Transverse colon (tissue), 4 donors: ENCODE results near the gene PAK6. TPM values are rescaled to one million over a fixed set of nuclear protein-coding genes. Genes with fewer than 3 reads are reported as not detected.

Experiments used
- DNase-seq: peaks from one replicate; pipeline ENCODE4 v3.0.0-alpha.2; 2019
- H3K27ac ChIP-seq, 4 donors: fragments of 200-600 bp; sonication (generic); 2 replicates each; pipeline ENCODE4 v1.5.1; 2016 to 2018; ENCODE audit warnings: inconsistent platforms in 4 of 4
- H3K27me3 ChIP-seq: fragments of 200-600 bp; sonication (generic); 2 replicates; pipeline ENCODE4 v1.5.1; 2017; ENCODE audit warnings: inconsistent platforms
- H3K36me3 ChIP-seq, 4 donors: fragments of 200-600 bp; sonication (generic); 2 replicates each; pipeline ENCODE4 v1.5.1; 2017 to 2019; ENCODE audit warnings: inconsistent platforms in 4 of 4
- H3K4me1 ChIP-seq, 4 donors: fragments of 200-600 bp; sonication (generic); 2 replicates each; pipeline ENCODE4 v1.5.1; 2017 to 2020; ENCODE audit warnings: inconsistent platforms in 4 of 4
- H3K4me3 ChIP-seq, 4 donors: fragments of 200-600 bp; sonication (generic); 1 replicate in 1 of 4; 2 replicates in 3 of 4; pipeline versions ENCODE4 v1.5.1 to v1.6.1; 2017 to 2019; ENCODE audit warnings: inconsistent platforms in 4 of 4
- H3K9me3 ChIP-seq, 2 donors: fragments of 200-600 bp; sonication (generic); 2 replicates each; pipeline ENCODE4 v1.5.1; 2017 to 2019; ENCODE audit warnings: inconsistent platforms in 2 of 2
- EP300 ChIP-seq: sonication (generic); formaldehyde crosslinking; IDR thresholded peaks from one replicate; pipeline ENCODE4 v1.6.1; 2017; ENCODE audit warnings: antibody characterized with exemption, low read depth
- POLR2A ChIP-seq: fragments of 450-650 bp; IDR thresholded peaks from one replicate; pipeline ENCODE4 v1.6.1; 2016; ENCODE audit warnings: antibody characterized with exemption, mild to moderate bottlenecking, moderate library complexity
- POLR2AphosphoS5 ChIP-seq, 3 donors: sonication (generic); formaldehyde crosslinking; IDR thresholded peaks; one replicate each; pipeline ENCODE4 v1.6.1; 2016; ENCODE audit warnings: antibody characterized with exemption in 3 of 3
- WGBS, 2 donors: methylation state at CpG; one replicate each; pipeline ENCODE4 v1.1.5; 2018; ENCODE audit warnings: low coverage in 1 of 2; 5-methylcytosine and 5-hydroxymethylcytosine counted together
- in situ Hi-C, 4 donors: fragments of 200-750 bp; cut with MboI; loops; one replicate each; pipeline versions ENCODE4 v1.15.0 to v1.15.1; 2017; ENCODE audit warnings: low sequenced_read_pairs in 3 of 4, low pct_ligation_motif_present in 1 of 4, low pct_unique_long_range_greater_than_20kb in 1 of 4
- intact Hi-C: fragments of 100-400 bp; cut with DNase I; formaldehyde crosslinking; loops from one replicate; pipeline ENCODE4 v1.15.1; 2023; ENCODE audit warnings: low total_unique reads
- total RNA-seq, 4 donors: library from RNA; depleted of rRNA; stranded (reverse); fragments of >200 nt; gene quantifications; one replicate each; pipeline ENCODE4 v1.1.0, GENCODE V29; 2016
- TF ChIP-seq, protein P1 (sequence below), 5 experiments: fragments of 200-600 bp in 3 of 5; fragments of 450-650 bp in 2 of 5; sonication (generic) in 3 of 5; IDR thresholded peaks; 1 replicate in 2 of 5; 2 replicates in 3 of 5; pipeline ENCODE4 v1.5.1; 2016 to 2017; ENCODE audit warnings: antibody characterized with exemption in 5 of 5, inconsistent platforms in 3 of 5, mild to moderate bottlenecking in 2 of 5, moderate library complexity in 1 of 5

Gene PAK6
- total RNA-seq, 4 donors from 2014 or later: 3.0 to 7.5 (median 4.5) TPM

DNA sequence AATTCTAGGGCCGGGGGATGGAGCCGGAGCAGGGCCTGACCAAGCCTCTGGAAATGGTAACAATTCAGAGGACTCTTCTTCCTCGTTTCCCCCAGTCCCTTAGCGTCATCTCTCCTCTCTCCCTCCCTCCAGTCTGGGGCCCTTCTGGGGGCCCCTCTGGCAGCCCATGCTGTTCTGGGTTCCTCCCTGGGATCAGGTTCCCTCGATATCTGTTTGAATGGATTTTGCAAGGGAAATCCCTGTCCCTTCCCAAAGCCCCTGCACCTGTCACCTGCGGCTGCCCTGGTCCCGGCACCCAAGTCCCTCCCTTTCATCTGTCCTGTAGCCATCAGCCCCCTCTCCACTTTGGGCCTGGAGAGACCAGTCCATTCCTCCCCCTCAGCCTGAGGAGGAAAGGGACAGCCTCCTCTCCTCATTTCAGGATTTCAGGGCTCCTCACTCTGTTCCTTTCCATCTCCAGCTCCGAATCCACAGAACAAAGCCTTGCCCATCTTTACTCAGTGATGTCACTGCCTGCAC lies 70.5 kb downstream of the PAK6 start:
- TF ChIP-seq EP300: no peak
- TF ChIP-seq, protein P1, sequence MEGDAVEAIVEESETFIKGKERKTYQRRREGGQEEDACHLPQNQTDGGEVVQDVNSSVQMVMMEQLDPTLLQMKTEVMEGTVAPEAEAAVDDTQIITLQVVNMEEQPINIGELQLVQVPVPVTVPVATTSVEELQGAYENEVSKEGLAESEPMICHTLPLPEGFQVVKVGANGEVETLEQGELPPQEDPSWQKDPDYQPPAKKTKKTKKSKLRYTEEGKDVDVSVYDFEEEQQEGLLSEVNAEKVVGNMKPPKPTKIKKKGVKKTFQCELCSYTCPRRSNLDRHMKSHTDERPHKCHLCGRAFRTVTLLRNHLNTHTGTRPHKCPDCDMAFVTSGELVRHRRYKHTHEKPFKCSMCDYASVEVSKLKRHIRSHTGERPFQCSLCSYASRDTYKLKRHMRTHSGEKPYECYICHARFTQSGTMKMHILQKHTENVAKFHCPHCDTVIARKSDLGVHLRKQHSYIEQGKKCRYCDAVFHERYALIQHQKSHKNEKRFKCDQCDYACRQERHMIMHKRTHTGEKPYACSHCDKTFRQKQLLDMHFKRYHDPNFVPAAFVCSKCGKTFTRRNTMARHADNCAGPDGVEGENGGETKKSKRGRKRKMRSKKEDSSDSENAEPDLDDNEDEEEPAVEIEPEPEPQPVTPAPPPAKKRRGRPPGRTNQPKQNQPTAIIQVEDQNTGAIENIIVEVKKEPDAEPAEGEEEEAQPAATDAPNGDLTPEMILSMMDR (IDR thresholded peaks at IDR 0.05): no peak
- TF ChIP-seq POLR2AphosphoS5 (IDR thresholded peaks at IDR 0.05): no peak
- TF ChIP-seq POLR2A: no peak
- WGBS, 2 donors: 77 to 88% methylated on average over 4 to 8 of the region's 8 CpGs
- Histone ChIP-seq H3K9me3 (no peaks in the 10 kb centered on the region), H3K4me3 (no peak overlapping the region), H3K27me3 (no peaks in the 10 kb centered on the region), H3K4me1 (peaks cover 0 to 36% (median 8%) of the 10 kb centered on the region in 4 donors), H3K27ac (peak overlapping the region in 1 of 4 donors; percentile 84), H3K36me3 (no peaks in the 10 kb centered on the region)
- no peak for DNase-seq
- intact Hi-C loops (no loop called here), in situ Hi-C loops (loop anchor here in 1 of 4 donors (25.0 kb wide), 1 partner anchor 103 kb away; the partner anchor contains the start of gene IVD)

DNA sequence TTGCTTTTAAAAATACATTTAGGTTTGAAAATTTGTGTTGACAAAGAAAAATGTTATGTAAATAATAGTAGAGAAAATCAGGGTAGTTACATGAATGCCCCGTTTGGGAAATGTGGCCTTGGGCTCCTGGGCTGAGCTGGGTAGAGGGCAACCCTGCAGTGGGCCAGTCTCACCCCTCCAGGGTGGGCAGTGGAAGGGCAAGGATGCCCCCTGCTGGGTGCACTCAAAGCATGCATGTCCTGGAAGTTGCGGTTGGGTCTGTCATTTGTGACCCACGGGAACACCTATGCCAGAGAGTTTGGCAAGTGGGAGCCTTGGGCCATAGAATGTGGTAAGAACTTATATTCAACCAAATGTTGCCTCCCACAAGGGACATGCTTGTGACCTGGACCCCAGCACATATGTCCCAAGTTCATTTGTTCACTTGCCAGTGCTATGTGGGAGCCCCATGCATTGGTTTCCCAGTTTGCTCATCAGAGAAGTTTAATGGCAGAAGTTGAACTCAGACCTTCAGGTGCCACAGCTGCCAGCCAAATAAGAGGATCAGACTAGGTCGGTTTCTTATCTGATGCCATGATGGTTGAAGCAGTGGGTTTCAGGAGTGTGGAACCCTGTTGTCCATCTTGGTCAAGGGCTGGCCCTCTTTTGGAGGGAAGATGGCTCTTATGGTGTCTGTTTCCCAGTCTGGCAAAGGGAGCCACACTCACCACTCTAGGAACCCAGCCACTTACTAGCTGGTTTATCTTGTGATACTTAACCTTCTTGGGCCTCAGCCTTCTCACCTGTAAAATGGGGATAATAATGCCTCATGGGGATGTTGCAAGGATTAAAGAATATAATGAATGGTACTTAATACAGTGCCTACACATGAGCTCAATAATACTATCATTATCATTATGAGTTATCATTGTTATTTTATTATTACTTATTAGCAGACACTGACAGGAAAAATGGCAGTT lies 71.4 kb downstream of the PAK6 start:
- TF ChIP-seq POLR2A: no peak
- TF ChIP-seq, protein P1 (IDR thresholded peaks at IDR 0.05): peak; percentile 61 to 80 (median 70)
- no peaks in the 10 kb centered on the region for H3K27me3 ChIP-seq
- in situ Hi-C loops (loop anchor here in 1 of 4 donors (25.0 kb wide), 1 partner anchor 102 kb away; the partner anchor contains the start of gene IVD), intact Hi-C loops (no loop called here)
- H3K4me3 ChIP-seq: no peak overlapping the region
- peak; percentile 65 for DNase-seq
- no peaks in the 10 kb centered on the region for H3K9me3 ChIP-seq
- H3K4me1 ChIP-seq: peaks cover 0 to 36% (median 8%) of the 10 kb centered on the region in 4 donors
- no peaks in the 10 kb centered on the region for H3K36me3 ChIP-seq
- 16% methylated on average over 4 of the region's 4 CpGs; no CpG with 5 or more reads in 1 of the 2 donors for WGBS, 2 donors
- no peak overlapping the region for H3K27ac ChIP-seq

DNA sequence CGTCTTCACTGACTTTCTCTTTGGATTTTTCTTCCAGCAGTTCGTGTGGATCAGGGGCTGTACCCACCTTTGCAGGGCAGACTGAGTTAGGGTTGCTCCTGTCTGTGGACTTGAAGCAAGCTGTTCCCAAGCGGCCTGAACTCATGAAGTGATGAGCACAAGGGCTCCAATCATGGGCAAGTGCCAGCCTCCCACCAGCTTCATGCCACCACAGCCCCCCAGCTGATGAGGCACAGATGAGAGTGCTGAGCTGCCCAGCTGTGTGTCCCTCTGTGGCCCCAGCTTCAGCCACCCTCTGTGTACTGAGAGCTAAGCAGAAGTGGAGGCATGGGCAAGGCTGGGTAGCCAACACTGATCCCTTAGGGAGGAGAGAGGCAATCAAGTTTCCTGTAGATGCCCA lies 72.1 kb downstream of the PAK6 start:
- Histone ChIP-seq H3K4me3 (no peak overlapping the region), H3K27me3 (no peaks in the 10 kb centered on the region), H3K27ac (no peak overlapping the region), H3K36me3 (no peaks in the 10 kb centered on the region), H3K9me3 (no peaks in the 10 kb centered on the region), H3K4me1 (peaks cover 0 to 34% (median 8%) of the 10 kb centered on the region in 4 donors)
- no peak for DNase-seq
- in situ Hi-C loops: loop anchor here in 1 of 4 donors (25.0 kb wide), 1 partner anchor 101 kb away; the partner anchor contains the start of gene IVD
- intact Hi-C loops: no loop called here
- no peak for TF ChIP-seq POLR2A
- TF ChIP-seq POLR2AphosphoS5 (IDR thresholded peaks at IDR 0.05): no peak
- TF ChIP-seq, protein P1 (IDR thresholded peaks at IDR 0.05): no peak
- no peak for TF ChIP-seq EP300
- 43 to 52% methylated on average over 2 to 3 of the region's 3 CpGs for WGBS, 2 donors

DNA sequence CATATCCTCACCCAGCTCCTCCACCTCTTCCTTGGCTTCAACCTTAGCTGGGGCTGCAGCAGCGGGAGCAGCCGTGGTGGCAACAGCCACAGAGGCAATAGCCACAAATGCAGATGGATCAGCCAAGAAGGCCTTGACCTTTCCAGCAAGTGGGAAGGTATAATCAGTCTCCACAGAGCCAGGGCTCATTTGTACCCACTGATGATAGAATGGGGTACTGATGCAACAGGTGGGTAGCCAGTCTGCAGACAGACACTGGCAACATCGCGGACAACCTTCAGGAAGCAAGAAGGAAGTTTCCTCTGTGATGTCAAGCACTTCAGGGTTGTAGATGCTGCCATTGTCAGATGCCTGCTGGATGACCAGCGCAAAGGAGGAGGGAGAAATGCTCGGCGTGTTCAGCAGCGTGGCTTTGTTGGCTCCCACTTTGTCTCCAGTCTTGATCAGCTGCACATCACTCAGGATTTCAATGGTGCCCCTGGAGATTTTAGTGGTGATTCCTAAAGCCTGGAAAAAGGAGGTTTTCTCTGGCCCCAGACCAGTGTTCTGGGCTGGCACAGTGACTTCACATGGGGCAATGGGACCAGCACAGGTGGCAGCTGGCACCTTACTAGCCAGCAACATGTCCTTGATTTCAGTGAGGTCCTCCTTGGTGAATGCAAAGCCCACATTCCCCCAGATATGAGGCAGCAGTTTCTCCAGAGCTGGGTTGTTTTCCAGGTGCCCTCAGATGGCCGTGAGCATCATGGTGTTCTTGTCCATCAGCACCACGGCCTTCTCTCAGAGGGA lies 73.7 kb downstream of the PAK6 start:
- H3K36me3 ChIP-seq: no peaks in the 10 kb centered on the region
- WGBS, 2 donors: 82 to 90% methylated on average over 4 to 10 of the region's 10 CpGs
- H3K27ac ChIP-seq: no peak overlapping the region
- H3K9me3 ChIP-seq: no peaks in the 10 kb centered on the region
- H3K4me1 ChIP-seq: peaks cover 0 to 31% (median 8%) of the 10 kb centered on the region in 4 donors
- H3K27me3 ChIP-seq: no peaks in the 10 kb centered on the region
- no peak overlapping the region for H3K4me3 ChIP-seq
- intact Hi-C loops (no loop called here), in situ Hi-C loops (loop anchor here in 1 of 4 donors (25.0 kb wide), 1 partner anchor 100 kb away; the partner anchor contains the start of gene IVD)
- DNase-seq: no peak
- TF ChIP-seq, protein P1 (IDR thresholded peaks at IDR 0.05): no peak
- no peak for TF ChIP-seq POLR2AphosphoS5 (IDR thresholded peaks at IDR 0.05)
- TF ChIP-seq POLR2A: no peak
